ENCODE measurements around the gene TTR. TPM values are rescaled to one million over a fixed set of nuclear protein-coding genes. Genes with fewer than 3 reads are reported as not detected.

TTR gene
- total and polyA plus RNA-seq, 2 of the 13 experiments (the other 11 are each of a cell fraction or from before 2014, with no cell fraction given) = 91.3 to 496 TPM

DNA sequence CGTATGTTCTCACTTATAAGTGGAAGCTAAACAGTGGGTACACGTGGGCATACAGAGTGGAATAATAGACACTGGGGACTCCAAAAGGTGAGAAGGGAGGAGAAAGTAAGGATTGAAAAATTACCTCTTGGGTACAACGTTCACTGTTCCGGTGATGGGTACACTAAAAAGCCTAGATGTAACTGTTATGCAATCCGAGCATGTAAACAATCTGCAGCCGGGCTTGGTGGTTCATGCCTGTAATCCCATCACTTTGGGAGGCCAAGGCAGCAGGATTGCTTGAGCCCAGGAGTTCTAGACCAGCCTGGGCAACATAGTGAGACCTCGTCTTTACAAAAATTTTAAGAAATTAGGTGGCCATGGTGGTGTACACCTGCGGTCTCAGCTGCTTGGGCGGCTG is 33.1 kb upstream of the TTR start (continued):
- TF ChIP-seq, protein P1, sequence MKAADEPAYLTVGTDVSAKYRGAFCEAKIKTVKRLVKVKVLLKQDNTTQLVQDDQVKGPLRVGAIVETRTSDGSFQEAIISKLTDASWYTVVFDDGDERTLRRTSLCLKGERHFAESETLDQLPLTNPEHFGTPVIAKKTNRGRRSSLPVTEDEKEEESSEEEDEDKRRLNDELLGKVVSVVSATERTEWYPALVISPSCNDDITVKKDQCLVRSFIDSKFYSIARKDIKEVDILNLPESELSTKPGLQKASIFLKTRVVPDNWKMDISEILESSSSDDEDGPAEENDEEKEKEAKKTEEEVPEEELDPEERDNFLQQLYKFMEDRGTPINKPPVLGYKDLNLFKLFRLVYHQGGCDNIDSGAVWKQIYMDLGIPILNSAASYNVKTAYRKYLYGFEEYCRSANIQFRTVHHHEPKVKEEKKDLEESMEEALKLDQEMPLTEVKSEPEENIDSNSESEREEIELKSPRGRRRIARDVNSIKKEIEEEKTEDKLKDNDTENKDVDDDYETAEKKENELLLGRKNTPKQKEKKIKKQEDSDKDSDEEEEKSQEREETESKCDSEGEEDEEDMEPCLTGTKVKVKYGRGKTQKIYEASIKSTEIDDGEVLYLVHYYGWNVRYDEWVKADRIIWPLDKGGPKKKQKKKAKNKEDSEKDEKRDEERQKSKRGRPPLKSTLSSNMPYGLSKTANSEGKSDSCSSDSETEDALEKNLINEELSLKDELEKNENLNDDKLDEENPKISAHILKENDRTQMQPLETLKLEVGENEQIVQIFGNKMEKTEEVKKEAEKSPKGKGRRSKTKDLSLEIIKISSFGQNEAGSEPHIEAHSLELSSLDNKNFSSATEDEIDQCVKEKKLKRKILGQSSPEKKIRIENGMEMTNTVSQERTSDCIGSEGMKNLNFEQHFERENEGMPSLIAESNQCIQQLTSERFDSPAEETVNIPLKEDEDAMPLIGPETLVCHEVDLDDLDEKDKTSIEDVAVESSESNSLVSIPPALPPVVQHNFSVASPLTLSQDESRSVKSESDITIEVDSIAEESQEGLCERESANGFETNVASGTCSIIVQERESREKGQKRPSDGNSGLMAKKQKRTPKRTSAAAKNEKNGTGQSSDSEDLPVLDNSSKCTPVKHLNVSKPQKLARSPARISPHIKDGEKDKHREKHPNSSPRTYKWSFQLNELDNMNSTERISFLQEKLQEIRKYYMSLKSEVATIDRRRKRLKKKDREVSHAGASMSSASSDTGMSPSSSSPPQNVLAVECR (CRISPR knock-in tag; IDR thresholded peaks at IDR 0.05; ENCODE audit: borderline replicate concordance) = no peak; the same call in 1 of the 2 replicates
- no peak for TF ChIP-seq ZNF564 (CRISPR knock-in tag; IDR thresholded peaks at IDR 0.05)
- no peak for TF ChIP-seq ZNF597 (CRISPR knock-in tag; IDR thresholded peaks at IDR 0.05)
- TF ChIP-seq NFATC3 (CRISPR knock-in tag; IDR thresholded peaks at IDR 0.05) = no peak
- TF ChIP-seq ZNF264 (CRISPR knock-in tag; IDR thresholded peaks at IDR 0.05) = peak; percentile 88
- TF ChIP-seq, protein P2, sequence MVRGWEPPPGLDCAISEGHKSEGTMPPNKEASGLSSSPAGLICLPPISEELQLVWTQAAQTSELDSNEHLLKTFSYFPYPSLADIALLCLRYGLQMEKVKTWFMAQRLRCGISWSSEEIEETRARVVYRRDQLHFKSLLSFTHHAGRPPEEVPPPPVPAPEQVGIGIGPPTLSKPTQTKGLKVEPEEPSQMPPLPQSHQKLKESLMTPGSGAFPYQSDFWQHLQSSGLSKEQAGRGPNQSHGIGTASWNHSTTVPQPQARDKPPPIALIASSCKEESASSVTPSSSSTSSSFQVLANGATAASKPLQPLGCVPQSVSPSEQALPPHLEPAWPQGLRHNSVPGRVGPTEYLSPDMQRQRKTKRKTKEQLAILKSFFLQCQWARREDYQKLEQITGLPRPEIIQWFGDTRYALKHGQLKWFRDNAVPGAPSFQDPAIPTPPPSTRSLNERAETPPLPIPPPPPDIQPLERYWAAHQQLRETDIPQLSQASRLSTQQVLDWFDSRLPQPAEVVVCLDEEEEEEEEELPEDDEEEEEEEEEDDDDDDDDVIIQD (CRISPR knock-in tag; IDR thresholded peaks at IDR 0.05; ENCODE audit: low read depth) = peak; percentile 83; the same call in 1 of the 2 replicates
- TF ChIP-seq MZF1 (CRISPR knock-in tag; IDR thresholded peaks at IDR 0.05; ENCODE audit: borderline replicate concordance) = no peak
- TF ChIP-seq ZNF703 (CRISPR knock-in tag; IDR thresholded peaks at IDR 0.05; ENCODE audit: borderline replicate concordance) = no peak
- TF ChIP-seq ZNF484 (CRISPR knock-in tag; IDR thresholded peaks at IDR 0.05; ENCODE audit: borderline replicate concordance, low read depth) = no peak
- TF ChIP-seq, protein P3, sequence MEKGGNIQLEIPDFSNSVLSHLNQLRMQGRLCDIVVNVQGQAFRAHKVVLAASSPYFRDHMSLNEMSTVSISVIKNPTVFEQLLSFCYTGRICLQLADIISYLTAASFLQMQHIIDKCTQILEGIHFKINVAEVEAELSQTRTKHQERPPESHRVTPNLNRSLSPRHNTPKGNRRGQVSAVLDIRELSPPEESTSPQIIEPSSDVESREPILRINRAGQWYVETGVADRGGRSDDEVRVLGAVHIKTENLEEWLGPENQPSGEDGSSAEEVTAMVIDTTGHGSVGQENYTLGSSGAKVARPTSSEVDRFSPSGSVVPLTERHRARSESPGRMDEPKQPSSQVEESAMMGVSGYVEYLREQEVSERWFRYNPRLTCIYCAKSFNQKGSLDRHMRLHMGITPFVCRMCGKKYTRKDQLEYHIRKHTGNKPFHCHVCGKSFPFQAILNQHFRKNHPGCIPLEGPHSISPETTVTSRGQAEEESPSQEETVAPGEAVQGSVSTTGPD (CRISPR knock-in tag; IDR thresholded peaks at IDR 0.05) = no peak
- 0 out of 2 replicates have a peak, but pooled peaks have one; percentile 11 for TF ChIP-seq HHEX (CRISPR knock-in tag; IDR thresholded peaks at IDR 0.05)
- TF ChIP-seq SALL1 (CRISPR knock-in tag; IDR thresholded peaks at IDR 0.05) = peak; percentile 82
- TF ChIP-seq FLYWCH1 (CRISPR knock-in tag; IDR thresholded peaks at IDR 0.05) = no peak
- TF ChIP-seq KDM1A (CRISPR knock-in tag; IDR thresholded peaks at IDR 0.05) = peak; percentile 89; the same call in 1 of the 2 replicates
- TF ChIP-seq, protein P4, sequence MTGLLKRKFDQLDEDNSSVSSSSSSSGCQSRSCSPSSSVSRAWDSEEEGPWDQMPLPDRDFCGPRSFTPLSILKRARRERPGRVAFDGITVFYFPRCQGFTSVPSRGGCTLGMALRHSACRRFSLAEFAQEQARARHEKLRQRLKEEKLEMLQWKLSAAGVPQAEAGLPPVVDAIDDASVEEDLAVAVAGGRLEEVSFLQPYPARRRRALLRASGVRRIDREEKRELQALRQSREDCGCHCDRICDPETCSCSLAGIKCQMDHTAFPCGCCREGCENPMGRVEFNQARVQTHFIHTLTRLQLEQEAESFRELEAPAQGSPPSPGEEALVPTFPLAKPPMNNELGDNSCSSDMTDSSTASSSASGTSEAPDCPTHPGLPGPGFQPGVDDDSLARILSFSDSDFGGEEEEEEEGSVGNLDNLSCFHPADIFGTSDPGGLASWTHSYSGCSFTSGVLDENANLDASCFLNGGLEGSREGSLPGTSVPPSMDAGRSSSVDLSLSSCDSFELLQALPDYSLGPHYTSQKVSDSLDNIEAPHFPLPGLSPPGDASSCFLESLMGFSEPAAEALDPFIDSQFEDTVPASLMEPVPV (CRISPR knock-in tag; IDR thresholded peaks at IDR 0.05) = no peak
- peak; percentile 87 for TF ChIP-seq FOXP4 (CRISPR knock-in tag; IDR thresholded peaks at IDR 0.05)
- TF ChIP-seq ZFY (CRISPR knock-in tag; IDR thresholded peaks at IDR 0.05) = 0 out of 2 replicates have a peak, but pooled peaks have one; percentile 32
- no peak for TF ChIP-seq NR2F2 (IDR thresholded peaks at IDR 0.05; ENCODE audit: borderline replicate concordance, low read depth)
- TF ChIP-seq ZNF619 (CRISPR knock-in tag; IDR thresholded peaks at IDR 0.05) = no peak

All from HepG2 (cell line).